ENCODE measurements around the gene ARHGAP12. TPM values are rescaled to one million over a fixed set of nuclear protein-coding genes. Genes with fewer than 3 reads are reported as not detected.

The ARHGAP12 gene
- polyA plus RNA-seq, 1 of the 3 experiments (the other 2 are of a cell fraction) = 8.6 TPM

GRCh38 chr10:31930023-31930751 lies 1.6 kb upstream of the ARHGAP12 start:
- Histone ChIP-seq H3K9ac (peak overlapping the region; percentile 95), H3K9me3 (no peaks in the 10 kb centered on the region), H3K27ac (ENCODE audit: low read depth in 2 of 2, low read length in 1 of 2) (peak overlapping the region; percentile 93 to 95; a peak in 3 of 4 replicates), H3K4me1 (ENCODE audit: control insufficient read depth in 1 of 2, insufficient read depth in 2 of 2, low read depth in 1 of 2, low read length in 1 of 2) (peaks cover 4 to 13% of the 10 kb centered on the region in 2 experiments; a peak in 3 of 4 replicates), H4K20me1 (ENCODE audit: insufficient read depth) (peaks cover 25% of the 10 kb centered on the region), H3K27me3 (ENCODE audit: insufficient read depth) (no peaks in the 10 kb centered on the region), H3K4me2 (peak overlapping the region; percentile 87), H2AFZ (ENCODE audit: low read depth) (peak overlapping the region; percentile 80), H3K4me3 (ENCODE audit: low read depth in 2 of 2, low read length in 1 of 2) (peak overlapping the region; percentile 94 to 96), H3F3A (replicated peaks; ENCODE audit: insufficient read depth) (peaks cover 20% of the 10 kb centered on the region), H3K79me2 (ENCODE audit: insufficient read depth) (peaks cover 29% of the 10 kb centered on the region), H3K9me2 (no peaks in the 10 kb centered on the region), H3K36me3 (replicated peaks in 1 of 2; ENCODE audit: control insufficient read depth in 1 of 2, insufficient read depth in 2 of 2, low read length in 1 of 2) (no peaks in the 10 kb centered on the region)
- WGBS (ENCODE audit: low lambda C conversion rate) = 48% methylated on average over 11 of the region's 11 CpGs
- DNase-seq = no peak
- no peak for TF ChIP-seq EP300 (IDR thresholded peaks at IDR 0.05; ENCODE audit: borderline replicate concordance in 1 of 2, low read depth in 1 of 2, low read length in 1 of 2)
- TF ChIP-seq FOXJ3 (CRISPR knock-in tag; IDR thresholded peaks at IDR 0.05) = no peak
- TF ChIP-seq RFX5 (IDR thresholded peaks at IDR 0.05; ENCODE audit: low read length) = no peak
- TF ChIP-seq EZH2phosphoT487 (IDR thresholded peaks at IDR 0.05; ENCODE audit: borderline replicate concordance, low read depth) = no peak
- TF ChIP-seq MEF2A (IDR thresholded peaks at IDR 0.05; ENCODE audit: borderline replicate concordance, low read depth) = no peak
- no peak for TF ChIP-seq IRF3 (IDR thresholded peaks at IDR 0.05; ENCODE audit: low read depth, low read length)
- TF ChIP-seq RCOR1 (IDR thresholded peaks at IDR 0.05; ENCODE audit: low read length) = no peak
- no peak for TF ChIP-seq SIN3A (IDR thresholded peaks at IDR 0.05; ENCODE audit: borderline replicate concordance, low read depth, low read length)
- TF ChIP-seq USF1 (IDR thresholded peaks at IDR 0.05; ENCODE audit: borderline replicate concordance, low read depth) = no peak
- no peak for TF ChIP-seq TEAD4 (IDR thresholded peaks at IDR 0.05; ENCODE audit: borderline replicate concordance, insufficient read depth)
- no peak for TF ChIP-seq MAX (IDR thresholded peaks at IDR 0.05; ENCODE audit: low read depth)
- ChIA-PET POLR2A (interaction anchor here (1.2 kb wide), 1 partner anchor 9 kb away, joined by 3 read pairs; no protein-coding TSS in a partner anchor), CTCF (interaction anchor here (0.8 to 1.2 kb wide), 4 partner anchors 11 to 74 kb away, joined by 3 to 5 read pairs (median 4); no protein-coding TSS in a partner anchor)
